GM18526 (cell line): ENCODE measurements around the gene RGS11.

Source experiments
- POLR2A ChIP-seq: IDR thresholded peaks from 3 replicates; pipeline ENCODE4 v1.6.1; 2011; ENCODE audit not compliant: insufficient read length; ENCODE audit errors: extremely low read depth

Gene RGS11

DNA sequence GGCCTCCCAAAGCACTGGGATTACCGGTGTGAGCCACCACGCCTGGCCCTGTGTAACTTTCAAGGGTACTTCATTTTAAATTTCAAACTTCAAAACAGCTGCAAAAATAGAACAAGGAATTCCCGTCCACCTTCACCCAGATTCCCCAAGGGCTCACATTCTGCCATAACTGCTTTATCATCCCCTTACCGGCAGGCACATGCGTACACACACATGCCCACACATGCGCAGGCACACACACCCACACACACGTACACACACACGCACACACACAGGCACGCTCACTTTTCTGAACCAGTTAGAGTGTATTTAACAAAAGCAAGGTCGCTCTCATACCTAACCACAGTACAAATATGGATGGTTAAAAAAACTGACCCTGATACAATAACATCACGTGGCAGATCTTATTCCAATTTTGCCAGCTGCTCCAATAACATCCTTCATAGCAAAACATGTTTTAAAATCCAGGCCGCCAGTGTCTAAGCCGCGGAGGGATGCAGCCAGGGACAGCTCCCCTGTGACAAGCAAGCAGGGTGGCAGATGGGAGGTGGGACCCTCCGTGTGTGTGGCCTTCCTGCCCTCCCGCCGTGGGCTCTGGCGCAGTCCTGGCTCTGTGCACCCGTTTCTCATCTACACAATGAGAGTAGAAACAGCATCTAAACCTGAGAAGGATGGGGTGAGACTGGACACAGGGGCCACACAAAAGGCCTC lies 30.3 kb upstream of the RGS11 start:
- TF ChIP-seq POLR2A, result no peak

DNA sequence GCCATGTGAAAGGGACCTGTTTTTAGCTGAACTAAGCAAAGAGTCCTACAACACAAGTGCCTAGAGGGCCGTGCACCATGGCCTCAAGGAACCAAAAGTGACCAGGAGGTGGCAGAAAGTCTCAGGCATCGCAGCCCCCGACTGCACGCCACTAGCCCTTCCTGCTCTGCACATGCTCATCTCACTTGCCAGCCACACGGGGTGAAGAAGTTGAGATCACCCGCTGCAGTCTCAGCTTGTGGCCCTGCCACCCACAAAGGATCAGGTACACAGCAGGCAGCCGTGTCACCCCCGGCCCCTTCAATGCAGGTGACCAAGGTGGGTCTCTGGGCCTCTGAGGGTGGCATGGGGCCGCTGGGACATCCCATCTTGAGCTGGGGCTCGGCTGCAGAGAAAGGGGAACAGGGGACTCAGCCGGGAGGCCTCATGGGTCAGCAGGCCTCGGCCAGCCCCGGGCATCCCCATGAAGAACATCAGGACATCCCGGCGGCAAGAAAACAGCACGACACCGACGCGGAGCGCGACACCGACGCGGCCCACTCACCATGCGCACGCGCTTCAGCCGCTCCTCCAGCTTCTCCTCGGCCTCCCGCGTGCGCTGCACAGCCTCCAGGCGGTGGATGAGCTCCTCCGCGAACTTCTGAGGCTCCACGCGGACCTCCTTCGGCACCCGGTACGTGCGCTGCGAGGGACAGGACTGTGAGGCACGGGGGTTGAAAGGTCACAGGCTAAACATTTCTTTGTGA lies 28.2 kb upstream of the RGS11 start:
- no peak for TF ChIP-seq POLR2A

GRCh38 chr16:301950-302349 lies 26.2 kb upstream of the RGS11 start:
- no peak for TF ChIP-seq POLR2A

DNA sequence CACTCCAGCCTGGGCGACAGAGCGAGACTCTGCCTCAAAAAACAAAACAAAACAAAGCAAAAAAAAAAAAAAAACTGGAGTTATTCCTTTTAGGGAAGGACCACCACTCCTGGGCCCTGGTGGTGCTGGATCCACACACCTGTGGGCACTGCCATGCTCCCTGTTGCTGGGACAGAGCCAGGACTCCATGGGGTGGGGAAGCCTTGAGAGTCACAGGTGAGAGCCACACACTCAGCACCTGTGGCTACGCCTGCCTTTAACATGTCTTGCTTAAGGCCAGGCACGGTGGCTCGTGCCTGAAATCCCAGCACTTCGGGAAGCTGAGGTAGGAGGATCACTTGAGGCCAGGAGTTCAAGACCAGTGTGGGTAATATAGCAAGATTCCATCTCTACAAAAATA lies 25.5 kb upstream of the RGS11 start:
- TF ChIP-seq POLR2A, result no peak

DNA sequence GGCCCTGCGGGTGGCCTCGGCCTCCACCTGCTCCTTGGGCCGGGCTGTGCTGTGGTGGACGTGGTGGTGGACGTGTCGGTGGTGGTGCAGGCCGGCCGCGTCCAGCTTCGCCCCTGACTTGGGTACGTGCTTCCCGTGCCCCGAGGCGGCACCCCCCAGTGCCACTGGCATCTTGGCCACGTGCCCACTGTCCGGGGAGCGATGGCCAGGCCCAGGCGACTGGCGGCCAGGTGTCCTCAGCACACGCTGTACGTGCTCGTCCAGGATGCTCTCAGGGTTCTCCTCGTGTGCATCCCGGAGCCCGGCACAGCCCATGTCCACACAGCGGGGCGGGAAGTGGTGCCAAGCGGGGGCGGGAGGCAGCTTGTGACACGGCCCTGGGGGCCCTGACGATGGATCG lies 22.1 kb upstream of the RGS11 start:
- no peak for TF ChIP-seq POLR2A

DNA sequence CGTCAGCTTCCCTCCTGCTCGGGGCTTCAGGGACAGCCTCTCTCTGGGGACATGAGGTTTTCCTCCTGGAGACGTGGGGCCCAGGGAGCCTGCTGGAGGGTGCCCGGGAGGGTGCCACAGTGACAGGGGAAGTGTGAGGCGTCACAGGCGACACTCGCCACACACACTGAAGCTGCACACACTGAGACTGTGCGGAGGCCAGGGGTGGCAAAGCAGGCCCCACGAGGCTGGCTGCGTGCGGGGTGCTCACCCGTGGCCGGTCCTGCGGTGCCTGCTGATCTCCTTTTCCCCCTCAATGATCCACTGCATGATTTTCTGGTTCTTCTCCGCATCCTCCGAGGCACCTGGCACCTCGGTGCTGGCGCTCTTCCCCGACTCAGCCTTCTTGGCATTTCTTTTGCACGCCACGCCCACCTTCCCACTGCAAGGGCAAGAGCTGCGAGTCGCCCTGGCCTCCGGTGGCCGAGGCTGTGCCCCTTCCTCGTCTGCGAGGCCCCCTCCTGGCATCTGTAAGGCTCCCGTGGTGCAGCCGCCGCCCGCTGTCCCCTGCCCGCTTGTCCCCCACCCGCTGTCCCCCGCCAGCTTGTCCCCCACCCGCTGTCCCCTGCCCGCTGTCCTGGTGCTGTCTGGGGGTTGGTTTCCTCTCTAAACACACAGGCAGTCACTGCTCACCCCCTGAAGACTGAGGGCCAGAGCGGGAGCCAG lies 21.2 kb upstream of the RGS11 start:
- no peak for TF ChIP-seq POLR2A

DNA sequence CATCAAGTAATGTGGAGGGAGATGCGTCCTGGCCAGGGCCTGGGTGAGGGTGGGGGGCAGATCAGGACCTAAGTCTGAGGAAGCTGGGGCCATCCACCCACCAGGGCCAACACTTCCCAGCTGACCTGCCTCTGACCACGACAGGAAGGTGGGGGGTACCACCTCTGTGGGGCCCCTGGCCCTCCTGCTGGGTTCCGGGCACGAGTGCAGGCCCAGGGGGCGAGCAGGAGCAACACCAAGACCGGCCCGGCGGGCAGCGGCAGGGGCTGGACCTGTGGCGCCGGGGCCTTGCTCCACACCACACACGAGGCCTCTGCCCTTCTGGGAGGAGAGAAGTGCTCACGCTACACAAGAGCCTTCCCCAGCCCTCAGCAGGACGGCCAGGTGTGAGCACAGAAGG lies 20.5 kb upstream of the RGS11 start:
- TF ChIP-seq POLR2A, result no peak

- TF ChIP-seq POLR2A, result no peak
Observed at GRCh38 chr16:293043-293775, 17.5 kb upstream of the RGS11 start.

- TF ChIP-seq POLR2A, result no peak
Observed at GRCh38 chr16:291539-291938, 15.8 kb upstream of the RGS11 start.

DNA sequence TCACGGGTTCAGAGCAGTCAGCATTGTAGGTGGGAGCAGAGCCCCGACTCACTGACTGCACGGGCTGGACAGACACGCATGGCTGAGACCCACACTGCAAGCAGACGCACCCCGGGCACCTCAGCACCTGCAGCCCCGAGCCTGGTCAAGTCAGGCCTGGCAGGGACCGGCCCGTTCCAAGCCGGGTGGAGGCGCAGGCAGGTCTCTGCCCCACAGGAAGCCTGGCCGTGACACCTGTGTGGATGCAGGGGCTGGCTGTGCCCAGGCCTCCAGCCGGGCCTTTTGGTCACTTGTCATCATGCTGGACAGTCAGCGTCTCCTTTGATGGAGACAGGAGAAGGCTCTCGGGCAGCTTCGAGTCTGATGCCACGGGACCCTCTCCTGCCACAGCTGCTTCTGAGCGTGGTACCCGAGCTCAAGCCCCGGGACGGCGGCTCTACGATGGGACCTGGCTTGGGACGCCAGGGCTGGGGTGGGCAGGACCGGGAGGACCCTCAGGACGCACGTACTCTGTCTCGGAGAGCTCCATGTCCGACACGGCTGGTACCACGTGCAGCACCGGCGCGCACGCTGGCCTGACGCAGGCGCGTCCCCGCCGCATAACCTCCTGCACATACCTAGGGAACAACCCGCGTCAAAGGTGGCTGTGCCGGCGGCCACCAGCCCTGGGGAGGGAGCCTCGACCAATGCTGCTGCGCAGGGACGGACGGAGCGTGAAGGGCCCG lies 15.1 kb upstream of the RGS11 start:
- TF ChIP-seq POLR2A, result no peak

DNA sequence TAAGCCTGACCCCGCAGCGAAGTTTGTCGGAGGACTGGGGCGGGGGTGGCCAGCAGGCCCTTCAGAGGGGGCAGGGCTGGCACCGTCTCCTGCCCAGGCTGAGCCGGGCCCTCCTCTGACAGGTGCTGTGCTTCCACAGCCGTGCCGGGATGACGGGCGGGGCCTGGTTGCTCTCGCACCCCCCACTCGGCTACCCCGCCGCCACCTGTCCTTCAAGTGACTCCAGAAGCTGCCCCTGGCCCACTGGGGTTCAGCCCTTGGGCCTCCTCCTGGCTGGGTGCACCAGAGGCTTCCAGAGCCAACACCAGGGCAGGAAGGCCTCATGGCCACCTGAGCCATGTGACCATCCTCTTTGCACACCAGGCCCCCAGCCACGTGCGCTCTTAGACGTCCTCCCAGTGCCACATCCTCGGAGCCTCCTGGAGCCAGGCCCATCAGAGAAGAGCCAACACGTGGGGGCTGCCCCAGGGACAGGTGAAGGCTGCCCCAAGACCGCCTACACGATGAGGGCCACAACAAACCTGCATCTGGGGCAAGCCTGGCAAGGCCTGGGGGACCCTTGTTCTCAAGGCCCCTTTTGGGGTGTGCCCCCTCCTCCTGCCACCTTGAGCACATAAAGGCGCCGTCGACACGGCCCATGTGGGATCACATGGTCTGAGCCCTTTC lies 14.4 kb upstream of the RGS11 start:
- no peak for TF ChIP-seq POLR2A

GRCh38 chr16:289395-289997 lies 13.8 kb upstream of the RGS11 start:
- TF ChIP-seq POLR2A, result no peak

- TF ChIP-seq POLR2A, result no peak
Observed at GRCh38 chr16:287981-288920, 12.5 kb upstream of the RGS11 start.
